Osteocyte (in vitro differentiated cells): Measurements from ENCODE around the gene SYT11. TPM values are rescaled to one million over a fixed set of nuclear protein-coding genes. Genes with fewer than 3 reads are reported as not detected.
A peak's percentile ranks its signal among the peaks of the same experiment; 100 is the strongest.
"Not testable (repeated sequence)": the region's sequence is repeated elsewhere in the genome, so short reads cannot be mapped to it uniquely, and the experiment has no call there.

Experiments used
- DNase-seq: peaks from one replicate; pipeline ENCODE4 v3.0.0; 2021; ENCODE audit warnings: mixed read lengths; ENCODE audit not compliant: unreplicated experiment; ENCODE audit errors: extremely low spot score
- H3K27ac Mint-ChIP-seq: one replicate; pipeline ENCODE4 v1.8.0; 2021; ENCODE audit warnings: mild to moderate bottlenecking, mixed read lengths; ENCODE audit not compliant: unreplicated experiment
- H3K27me3 Mint-ChIP-seq: one replicate; pipeline ENCODE4 v1.8.0; 2021; ENCODE audit warnings: mixed read lengths; ENCODE audit not compliant: unreplicated experiment
- H3K36me3 Mint-ChIP-seq: one replicate; pipeline ENCODE4 v1.8.0; 2021; ENCODE audit warnings: mixed read lengths; ENCODE audit not compliant: unreplicated experiment
- H3K4me1 Mint-ChIP-seq: one replicate; pipeline ENCODE4 v1.8.0; 2021; ENCODE audit warnings: mixed read lengths; ENCODE audit not compliant: unreplicated experiment
- H3K4me3 Mint-ChIP-seq: one replicate; pipeline ENCODE4 v1.8.0; 2021; ENCODE audit warnings: mild to moderate bottlenecking, moderate library complexity, mixed read lengths; ENCODE audit not compliant: unreplicated experiment
- H3K9me3 Mint-ChIP-seq: one replicate; pipeline ENCODE4 v1.8.0; 2021; ENCODE audit warnings: mixed read lengths; ENCODE audit not compliant: unreplicated experiment
- total RNA-seq: library from RNA; stranded (reverse); gene quantifications from 2 replicates; pipeline ENCODE4 v1.2.1, GENCODE V29; 2021
- TF ChIP-seq, protein P1 (sequence below): fragments of 200-600 bp; sonication (generic); IDR thresholded peaks from 2 replicates; pipeline ENCODE4 v1.5.0; 2021; ENCODE audit warnings: antibody characterized with exemption, mild to moderate bottlenecking, moderate library complexity

Gene SYT11
- total RNA-seq, 1 donor from 2014 or later, result 5.3 TPM

DNA sequence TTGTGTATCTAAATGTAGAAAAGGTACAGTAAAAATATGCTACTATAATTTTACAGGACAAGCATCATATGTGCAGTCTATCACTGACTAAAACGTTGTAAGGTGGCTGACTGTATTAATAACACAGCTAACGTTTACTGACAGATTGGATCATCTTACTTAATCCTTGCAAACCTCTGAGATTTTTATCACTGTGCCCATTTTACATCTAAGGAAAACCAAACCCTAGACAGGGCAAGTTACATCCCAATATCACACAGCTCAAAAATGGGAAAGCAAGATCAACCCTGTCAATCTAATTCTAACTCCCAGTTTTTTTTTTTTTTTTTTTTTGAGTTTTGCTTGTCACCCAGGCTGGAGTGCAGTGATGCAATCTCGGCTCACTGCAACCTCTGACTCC is 59.3 kb downstream of the SYT11 start:
- H3K4me3 Mint-ChIP-seq, result no peak overlapping the region
- TF ChIP-seq, protein P1, sequence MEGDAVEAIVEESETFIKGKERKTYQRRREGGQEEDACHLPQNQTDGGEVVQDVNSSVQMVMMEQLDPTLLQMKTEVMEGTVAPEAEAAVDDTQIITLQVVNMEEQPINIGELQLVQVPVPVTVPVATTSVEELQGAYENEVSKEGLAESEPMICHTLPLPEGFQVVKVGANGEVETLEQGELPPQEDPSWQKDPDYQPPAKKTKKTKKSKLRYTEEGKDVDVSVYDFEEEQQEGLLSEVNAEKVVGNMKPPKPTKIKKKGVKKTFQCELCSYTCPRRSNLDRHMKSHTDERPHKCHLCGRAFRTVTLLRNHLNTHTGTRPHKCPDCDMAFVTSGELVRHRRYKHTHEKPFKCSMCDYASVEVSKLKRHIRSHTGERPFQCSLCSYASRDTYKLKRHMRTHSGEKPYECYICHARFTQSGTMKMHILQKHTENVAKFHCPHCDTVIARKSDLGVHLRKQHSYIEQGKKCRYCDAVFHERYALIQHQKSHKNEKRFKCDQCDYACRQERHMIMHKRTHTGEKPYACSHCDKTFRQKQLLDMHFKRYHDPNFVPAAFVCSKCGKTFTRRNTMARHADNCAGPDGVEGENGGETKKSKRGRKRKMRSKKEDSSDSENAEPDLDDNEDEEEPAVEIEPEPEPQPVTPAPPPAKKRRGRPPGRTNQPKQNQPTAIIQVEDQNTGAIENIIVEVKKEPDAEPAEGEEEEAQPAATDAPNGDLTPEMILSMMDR, result no peak
- peaks cover 52% of the 10 kb centered on the region for H3K36me3 Mint-ChIP-seq
- H3K27ac Mint-ChIP-seq, result no peak overlapping the region
- no peaks in the 10 kb centered on the region for H3K4me1 Mint-ChIP-seq
- no peaks in the 10 kb centered on the region for H3K9me3 Mint-ChIP-seq
- no peaks in the 10 kb centered on the region for H3K27me3 Mint-ChIP-seq
- DNase-seq, result no peak

DNA sequence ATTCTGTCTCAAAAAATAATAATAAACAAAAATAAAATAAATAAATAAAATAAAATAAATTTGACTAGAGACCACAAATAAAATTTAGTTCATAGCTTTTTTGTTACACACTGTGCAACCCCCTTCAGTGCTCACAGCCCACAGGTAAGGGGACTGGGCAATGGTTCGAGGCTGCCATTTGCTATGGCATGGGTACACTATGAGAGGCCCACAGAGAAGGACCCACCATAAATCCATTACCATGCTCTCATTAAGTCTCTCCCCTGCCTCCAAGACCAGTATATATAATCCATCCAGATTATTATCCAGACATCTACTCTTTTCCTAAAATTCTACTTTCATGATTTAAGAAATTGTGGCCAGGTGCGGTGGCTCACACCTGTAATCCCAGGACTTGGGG is 60.4 kb downstream of the SYT11 start:
- no peaks in the 10 kb centered on the region for H3K9me3 Mint-ChIP-seq
- no peaks in the 10 kb centered on the region for H3K4me1 Mint-ChIP-seq
- H3K4me3 Mint-ChIP-seq, result no peak overlapping the region
- peaks cover 47% of the 10 kb centered on the region for H3K36me3 Mint-ChIP-seq
- no peak overlapping the region for H3K27ac Mint-ChIP-seq
- TF ChIP-seq, protein P1, result no peak
- DNase-seq, result no peak
- H3K27me3 Mint-ChIP-seq, result no peaks in the 10 kb centered on the region

DNA sequence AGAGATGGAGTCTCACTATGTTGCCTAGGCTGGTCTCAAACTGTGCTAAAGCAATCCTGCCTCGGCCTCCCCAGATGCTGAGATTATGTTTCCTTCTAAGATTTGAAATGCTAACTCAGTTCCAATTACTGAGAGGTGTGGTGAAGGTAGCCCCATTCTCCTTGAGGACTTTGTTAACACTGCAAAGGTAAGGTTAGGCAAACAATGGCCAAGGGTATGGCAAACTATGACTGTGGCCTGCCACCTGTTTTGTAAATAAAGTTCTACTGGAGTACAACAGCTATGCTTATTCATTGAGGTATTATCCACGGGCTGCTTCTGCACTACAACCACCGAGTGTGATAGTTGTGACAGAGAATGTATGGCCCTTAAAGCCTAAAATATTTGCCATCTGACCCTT is 61.4 kb downstream of the SYT11 start:
- DNase-seq, result no peak
- H3K4me1 Mint-ChIP-seq, result no peaks in the 10 kb centered on the region
- H3K36me3 Mint-ChIP-seq, result peaks cover 51% of the 10 kb centered on the region
- TF ChIP-seq, protein P1, result no peak
- H3K4me3 Mint-ChIP-seq, result no peak overlapping the region
- H3K27me3 Mint-ChIP-seq, result no peaks in the 10 kb centered on the region
- H3K9me3 Mint-ChIP-seq, result no peaks in the 10 kb centered on the region
- no peak overlapping the region for H3K27ac Mint-ChIP-seq

- Mint-ChIP-seq H3K4me1 (peaks cover 3% of the 10 kb centered on the region), H3K9me3 (no peaks in the 10 kb centered on the region), H3K27ac (no peak overlapping the region), H3K36me3 (peaks cover 59% of the 10 kb centered on the region), H3K27me3 (no peaks in the 10 kb centered on the region), H3K4me3 (no peak overlapping the region)
- TF ChIP-seq, protein P1, result no peak
- no peak for DNase-seq
Observed at GRCh38 chr1:155925506-155925905, 66.1 kb downstream of the SYT11 start.

- Mint-ChIP-seq H3K9me3 (no peaks in the 10 kb centered on the region), H3K36me3 (peaks cover 43% of the 10 kb centered on the region), H3K4me3 (no peak overlapping the region), H3K4me1 (peaks cover 27% of the 10 kb centered on the region), H3K27ac (no peak overlapping the region), H3K27me3 (no peaks in the 10 kb centered on the region)
- DNase-seq, result no peak
- TF ChIP-seq, protein P1, result no peak
Observed at GRCh38 chr1:155929057-155929456, 69.7 kb downstream of the SYT11 start.

DNA sequence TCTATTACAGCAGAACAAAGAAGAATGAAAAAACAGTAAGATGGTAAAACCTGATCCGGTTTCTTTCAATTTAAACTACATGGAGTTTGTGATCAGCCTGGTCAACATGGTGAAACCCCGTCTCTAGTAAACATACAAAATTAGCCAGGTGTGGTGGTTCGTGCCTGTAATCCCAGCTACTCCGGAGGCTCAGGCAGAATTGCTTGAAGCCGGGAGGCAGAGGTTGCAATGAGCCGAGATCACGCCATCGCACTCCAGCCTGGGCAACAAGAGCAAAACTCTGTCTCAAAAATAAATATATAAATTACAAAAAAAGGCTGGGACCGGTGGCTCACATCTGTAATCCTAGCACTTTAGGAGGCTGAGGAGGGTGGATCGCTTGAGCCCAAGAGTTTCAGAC is 71.4 kb downstream of the SYT11 start:
- H3K4me1 Mint-ChIP-seq, result peaks cover 27% of the 10 kb centered on the region
- H3K27me3 Mint-ChIP-seq, H3K27ac Mint-ChIP-seq, H3K9me3 Mint-ChIP-seq, DNase-seq: not testable (repeated sequence)
- H3K36me3 Mint-ChIP-seq, result peaks cover 37% of the 10 kb centered on the region
- peak overlapping the region; percentile 60 for H3K4me3 Mint-ChIP-seq
